ENCODE results near the gene GSK3A.

Gene GSK3A

DNA sequence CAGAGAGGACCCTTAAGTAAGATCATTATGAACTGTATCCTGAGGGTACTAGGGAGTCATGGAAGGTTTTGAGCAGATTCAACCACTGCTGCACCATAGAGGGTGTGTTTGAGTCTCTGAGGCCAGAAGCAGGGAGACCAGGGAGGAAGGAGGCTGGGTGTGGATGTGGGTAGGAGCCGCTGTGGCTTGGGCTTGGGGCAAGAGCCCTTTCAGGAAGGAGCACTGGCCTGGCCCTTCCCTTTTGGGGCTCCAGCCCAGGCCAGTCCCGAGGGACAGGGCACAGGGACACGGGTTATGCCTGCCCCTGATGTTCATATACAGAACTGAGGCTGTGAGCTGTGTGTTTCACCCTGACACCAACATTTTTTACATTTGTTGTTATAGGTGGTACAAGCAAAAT lies 33.9 kb upstream of the GSK3A start:
- H3K4me3 ChIP-seq (replicated peaks in 1 of 2; ENCODE audit: low read depth in 2 of 2, low read length in 2 of 2): no peak overlapping the region
- TF ChIP-seq, protein P1, sequence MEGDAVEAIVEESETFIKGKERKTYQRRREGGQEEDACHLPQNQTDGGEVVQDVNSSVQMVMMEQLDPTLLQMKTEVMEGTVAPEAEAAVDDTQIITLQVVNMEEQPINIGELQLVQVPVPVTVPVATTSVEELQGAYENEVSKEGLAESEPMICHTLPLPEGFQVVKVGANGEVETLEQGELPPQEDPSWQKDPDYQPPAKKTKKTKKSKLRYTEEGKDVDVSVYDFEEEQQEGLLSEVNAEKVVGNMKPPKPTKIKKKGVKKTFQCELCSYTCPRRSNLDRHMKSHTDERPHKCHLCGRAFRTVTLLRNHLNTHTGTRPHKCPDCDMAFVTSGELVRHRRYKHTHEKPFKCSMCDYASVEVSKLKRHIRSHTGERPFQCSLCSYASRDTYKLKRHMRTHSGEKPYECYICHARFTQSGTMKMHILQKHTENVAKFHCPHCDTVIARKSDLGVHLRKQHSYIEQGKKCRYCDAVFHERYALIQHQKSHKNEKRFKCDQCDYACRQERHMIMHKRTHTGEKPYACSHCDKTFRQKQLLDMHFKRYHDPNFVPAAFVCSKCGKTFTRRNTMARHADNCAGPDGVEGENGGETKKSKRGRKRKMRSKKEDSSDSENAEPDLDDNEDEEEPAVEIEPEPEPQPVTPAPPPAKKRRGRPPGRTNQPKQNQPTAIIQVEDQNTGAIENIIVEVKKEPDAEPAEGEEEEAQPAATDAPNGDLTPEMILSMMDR (IDR thresholded peaks at IDR 0.05; ENCODE audit: low read depth, low read length): no peak
- DNase-seq (ENCODE audit: low read depth in 2 of 2): no peak

DNA sequence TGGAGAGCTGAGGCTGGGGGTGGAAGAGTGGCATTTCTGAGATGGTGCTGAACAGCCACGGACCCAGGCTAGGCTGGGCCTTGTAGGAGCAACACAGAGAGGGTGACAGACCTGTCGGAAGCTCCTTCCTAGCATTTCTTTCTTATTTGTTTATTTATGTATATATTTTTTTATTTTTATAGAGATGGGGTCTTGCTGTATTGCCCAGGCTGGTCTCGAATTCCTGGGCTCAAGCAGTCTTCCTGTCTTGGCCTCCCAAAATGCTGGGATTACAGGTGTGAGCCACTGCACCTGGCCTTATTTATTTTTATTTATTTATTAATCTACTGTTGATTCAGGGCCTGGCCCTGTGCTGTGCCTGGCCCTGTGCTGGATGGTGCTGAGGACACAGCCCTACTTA lies 33.1 kb upstream of the GSK3A start:
- TF ChIP-seq, protein P1 (IDR thresholded peaks at IDR 0.05; ENCODE audit: low read depth, low read length): no peak
- no peak overlapping the region for H3K4me3 ChIP-seq (replicated peaks in 1 of 2; ENCODE audit: low read depth in 2 of 2, low read length in 2 of 2)
- no peak for DNase-seq (ENCODE audit: low read depth in 2 of 2)

DNA sequence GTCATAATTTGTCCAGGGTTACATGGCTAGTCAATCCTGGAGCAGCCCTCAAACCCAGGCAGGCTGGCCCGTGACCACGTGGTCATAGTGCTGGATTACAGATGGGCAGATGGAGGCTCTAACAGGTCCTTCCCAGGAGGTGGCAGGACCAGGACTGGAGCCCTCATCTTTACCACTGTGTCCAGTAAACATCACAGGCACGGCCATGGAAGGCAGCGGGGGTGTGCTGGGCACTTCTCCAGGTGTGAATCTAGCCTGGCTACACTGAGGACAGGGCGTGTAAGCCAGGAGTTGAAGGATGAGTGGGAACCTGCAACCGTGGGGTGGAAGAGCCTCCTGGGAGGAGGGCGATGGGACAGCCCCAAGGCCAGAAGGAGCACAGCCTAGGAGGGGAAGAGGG lies 32.7 kb upstream of the GSK3A start:
- TF ChIP-seq, protein P1 (IDR thresholded peaks at IDR 0.05; ENCODE audit: low read depth, low read length): no peak
- no peak overlapping the region for H3K4me3 ChIP-seq (replicated peaks in 1 of 2; ENCODE audit: low read depth in 2 of 2, low read length in 2 of 2)
- DNase-seq (ENCODE audit: low read depth in 2 of 2): no peak

DNA sequence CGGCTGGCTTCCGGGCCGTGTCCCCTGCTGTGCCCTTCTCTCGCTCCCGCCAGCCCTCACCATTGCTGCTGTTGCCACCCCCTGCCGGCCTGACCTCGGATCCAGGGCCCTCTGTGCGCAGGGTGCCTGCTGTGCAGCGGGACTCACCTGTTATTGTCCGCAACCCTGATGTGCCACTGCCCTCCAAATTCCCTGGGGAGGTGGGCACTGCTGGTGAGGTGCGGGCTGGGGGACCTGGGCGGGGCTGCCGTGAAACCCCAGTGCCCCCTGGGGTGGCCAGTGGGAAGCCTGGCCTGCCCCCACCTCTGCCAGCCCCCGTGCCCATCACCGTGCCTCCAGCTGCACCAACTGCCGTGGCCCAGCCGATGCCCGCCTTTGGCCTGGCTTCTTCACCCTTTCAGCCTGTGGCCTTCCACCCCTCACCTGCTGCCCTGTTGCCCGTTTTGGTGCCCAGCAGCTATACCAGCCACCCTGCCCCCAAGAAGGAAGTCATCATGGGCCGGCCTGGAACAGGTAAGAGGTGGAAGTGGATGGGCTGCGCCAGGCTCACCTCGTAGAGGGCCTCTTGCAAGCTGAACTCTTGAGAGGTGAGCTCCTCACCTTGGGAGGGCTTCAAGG lies 31.8 kb upstream of the GSK3A start:
- no peak overlapping the region for H3K4me3 ChIP-seq (replicated peaks in 1 of 2; ENCODE audit: low read depth in 2 of 2, low read length in 2 of 2)
- TF ChIP-seq, protein P1 (IDR thresholded peaks at IDR 0.05; ENCODE audit: low read depth, low read length): no peak
- DNase-seq (ENCODE audit: low read depth in 2 of 2): no peak

DNA sequence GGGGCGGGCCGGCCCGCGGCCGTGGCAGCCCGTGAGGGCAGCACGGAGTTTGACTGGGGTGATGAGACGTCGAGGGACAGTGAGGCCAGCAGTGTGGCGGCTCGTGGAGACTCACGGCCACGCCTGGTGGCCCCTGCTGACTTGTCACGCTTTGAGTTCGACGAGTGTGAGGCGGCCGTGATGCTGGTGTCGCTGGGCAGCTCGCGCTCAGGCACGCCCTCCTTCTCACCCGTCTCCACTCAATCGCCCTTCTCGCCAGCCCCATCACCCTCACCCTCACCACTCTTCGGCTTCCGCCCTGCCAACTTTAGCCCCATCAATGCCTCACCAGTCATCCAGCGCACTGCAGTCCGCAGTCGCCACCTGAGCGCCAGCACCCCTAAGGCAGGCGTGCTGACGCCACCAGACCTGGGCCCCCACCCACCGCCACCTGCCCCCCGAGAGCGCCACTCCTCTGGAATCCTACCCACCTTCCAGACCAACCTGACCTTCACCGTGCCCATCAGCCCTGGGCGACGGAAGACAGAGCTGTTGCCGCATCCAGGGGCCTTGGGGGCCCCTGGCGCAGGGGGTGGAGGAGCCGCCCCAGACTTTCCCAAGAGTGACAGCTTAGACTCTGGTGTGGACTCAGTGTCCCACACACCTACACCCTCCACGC lies 31.1 kb upstream of the GSK3A start:
- TF ChIP-seq, protein P1 (IDR thresholded peaks at IDR 0.05; ENCODE audit: low read depth, low read length): no peak
- no peak overlapping the region for H3K4me3 ChIP-seq (replicated peaks in 1 of 2; ENCODE audit: low read depth in 2 of 2, low read length in 2 of 2)
- no peak for DNase-seq (ENCODE audit: low read depth in 2 of 2)

DNA sequence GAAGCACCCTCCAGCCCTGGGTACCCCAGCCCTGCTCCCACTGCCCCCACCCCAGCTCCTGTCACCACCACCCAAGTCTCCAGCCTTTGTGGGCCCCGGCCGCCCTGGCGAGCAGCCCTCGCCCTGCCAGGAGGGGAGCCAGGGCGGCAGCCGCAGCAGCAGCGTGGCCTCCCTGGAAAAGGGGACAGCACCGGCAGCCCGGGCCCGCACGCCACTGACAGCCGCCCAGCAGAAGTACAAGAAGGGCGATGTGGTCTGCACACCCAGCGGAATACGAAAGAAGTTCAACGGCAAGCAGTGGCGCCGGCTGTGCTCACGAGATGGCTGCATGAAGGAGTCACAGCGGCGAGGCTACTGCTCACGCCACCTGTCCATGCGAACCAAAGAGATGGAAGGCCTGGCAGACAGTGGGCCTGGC lies 30.6 kb upstream of the GSK3A start:
- DNase-seq (ENCODE audit: low read depth in 2 of 2): no peak
- no peak overlapping the region for H3K4me3 ChIP-seq (replicated peaks in 1 of 2; ENCODE audit: low read depth in 2 of 2, low read length in 2 of 2)
- TF ChIP-seq, protein P1 (IDR thresholded peaks at IDR 0.05; ENCODE audit: low read depth, low read length): no peak
